GM18526 (cell line): ENCODE measurements around the gene SCAI.

ENCODE experiments used
- POLR2A ChIP-seq: IDR thresholded peaks from 3 replicates; pipeline ENCODE4 v1.6.1; 2011; ENCODE audit not compliant: insufficient read length; ENCODE audit errors: extremely low read depth

SCAI gene

DNA sequence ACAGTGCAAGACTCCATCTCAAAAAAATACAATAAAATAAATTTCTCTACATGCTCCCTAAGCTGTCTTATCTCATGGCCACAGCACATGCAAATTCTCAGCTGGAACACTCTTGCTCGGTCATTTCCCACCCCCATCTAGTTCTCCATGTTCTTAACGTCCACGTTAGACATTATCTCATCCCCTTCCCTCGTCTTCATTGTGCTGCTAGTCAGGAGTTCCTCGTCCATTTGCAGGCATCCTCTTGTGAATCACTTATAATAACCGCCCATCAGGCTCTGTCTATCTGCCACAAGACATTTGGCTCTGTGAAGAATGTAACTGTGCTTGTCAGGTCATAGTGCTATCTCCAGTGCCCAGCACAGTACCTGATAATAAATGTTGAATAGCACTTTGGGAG lies 169.5 kb downstream of the SCAI start:
- TF ChIP-seq POLR2A: no peak

DNA sequence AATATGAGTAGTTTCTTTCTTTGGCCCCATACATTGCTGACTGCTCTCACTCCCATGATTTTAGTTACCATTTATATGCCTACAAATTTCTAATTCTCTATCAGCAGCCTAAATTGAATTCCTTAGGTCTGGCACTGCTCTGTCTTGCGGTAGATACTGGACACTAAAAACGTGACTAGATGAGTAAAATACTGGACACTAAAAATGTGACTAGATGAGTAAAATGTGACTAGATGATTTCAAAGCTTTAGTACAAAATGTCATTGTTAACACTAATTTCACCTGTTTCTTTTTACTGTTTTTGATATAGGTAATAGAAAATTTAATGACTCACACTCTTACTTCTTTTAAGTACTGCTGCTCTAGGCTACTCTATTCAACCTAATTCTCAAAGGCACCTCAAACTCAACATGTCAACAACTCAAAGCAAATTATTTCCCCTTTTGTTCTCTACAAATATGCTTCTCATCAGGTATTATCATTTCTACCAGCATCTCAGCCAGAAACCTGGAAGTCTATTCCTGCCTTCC lies 171.0 kb downstream of the SCAI start:
- TF ChIP-seq POLR2A: no peak

DNA sequence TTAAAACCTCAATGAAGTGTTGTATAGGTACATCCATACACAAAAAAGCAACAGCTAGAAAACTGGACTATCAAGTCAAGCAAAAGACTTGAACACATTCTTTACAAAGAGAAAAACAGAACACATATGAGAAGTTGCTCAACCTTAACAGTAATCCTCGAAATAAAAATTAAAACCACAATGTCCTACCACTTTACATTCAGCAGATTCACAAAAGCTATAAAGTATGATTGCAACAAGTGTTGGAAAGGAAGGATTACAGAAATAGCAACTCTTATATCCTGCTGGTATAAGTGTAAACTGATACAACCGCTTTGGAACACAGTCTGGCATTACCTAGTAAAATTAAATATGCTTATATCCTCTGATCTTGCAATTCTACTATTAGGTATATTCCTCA lies 173.9 kb downstream of the SCAI start:
- no peak for TF ChIP-seq POLR2A

DNA sequence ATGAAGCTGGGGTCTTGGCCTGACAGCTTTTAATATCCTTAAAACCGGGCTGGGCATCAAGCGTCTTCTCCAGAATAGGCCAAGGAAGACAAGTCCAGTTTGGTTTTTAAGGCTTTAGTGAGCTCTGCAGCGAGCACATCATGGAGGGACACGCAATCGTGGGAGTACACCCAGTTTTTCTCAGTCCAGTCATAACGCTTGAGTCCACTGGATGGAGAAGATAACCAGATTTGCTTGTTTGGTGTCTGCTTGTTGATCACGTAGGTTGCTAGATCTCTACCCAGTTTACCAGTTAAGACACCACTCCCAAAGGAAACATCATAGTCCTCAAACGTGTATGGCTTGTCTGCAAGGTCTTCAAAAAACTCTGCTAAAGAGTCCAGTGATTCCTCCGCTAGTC lies 175.1 kb downstream of the SCAI start:
- TF ChIP-seq POLR2A: no peak

DNA sequence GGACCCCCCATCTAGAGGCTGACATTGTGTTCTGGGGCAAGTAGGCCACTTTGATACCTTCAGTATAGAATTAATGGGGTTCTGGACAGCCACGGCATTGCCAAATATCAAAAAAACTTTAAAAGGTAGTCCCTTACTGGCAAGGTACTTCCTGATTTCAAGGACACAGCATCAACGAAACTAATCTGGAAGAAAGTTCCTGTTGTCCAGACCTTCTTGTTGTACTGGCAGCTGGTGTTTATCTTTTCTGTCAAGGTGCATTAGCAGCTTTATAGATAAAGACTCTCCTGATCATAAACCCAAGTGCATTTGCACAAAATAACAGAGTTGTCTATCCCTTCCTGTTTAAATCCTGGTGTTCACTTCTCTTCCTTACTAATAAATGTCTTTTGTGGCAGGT lies 178.7 kb downstream of the SCAI start:
- no peak for TF ChIP-seq POLR2A

DNA sequence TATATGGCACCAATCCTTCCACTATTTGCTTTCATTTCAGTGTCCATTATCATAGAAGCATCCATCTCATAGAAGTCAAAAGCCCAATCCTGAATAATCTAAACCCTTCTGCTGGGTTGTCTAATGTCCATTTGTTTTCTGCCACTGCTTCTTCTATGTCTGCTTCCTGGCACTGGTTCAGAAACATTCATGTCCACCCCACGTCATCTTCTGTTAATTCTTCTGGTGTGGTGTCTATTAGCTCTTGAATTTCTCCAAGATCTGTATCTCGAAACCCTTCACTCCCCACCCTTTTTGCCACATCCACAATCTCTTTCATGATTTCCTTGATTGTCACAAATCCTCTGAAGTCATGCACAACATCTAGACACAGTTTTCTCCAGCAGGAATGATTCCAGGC lies 179.3 kb downstream of the SCAI start:
- TF ChIP-seq POLR2A: no peak

DNA sequence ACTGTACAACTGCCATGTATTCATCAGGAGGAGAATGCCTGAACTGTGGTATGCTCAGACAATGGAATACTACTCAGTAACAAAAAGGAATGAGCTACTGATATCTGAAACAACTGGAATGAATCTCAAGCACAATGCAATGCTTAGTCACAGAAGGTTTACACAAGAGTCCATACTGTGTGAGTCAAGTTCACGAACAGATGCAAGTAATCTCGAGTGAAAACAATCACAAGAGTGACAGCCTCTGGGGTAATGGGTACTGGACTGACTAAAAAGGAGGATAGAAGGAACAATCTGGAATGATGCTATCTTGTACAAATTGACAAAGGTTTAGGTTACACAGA lies 182.9 kb downstream of the SCAI start:
- no peak for TF ChIP-seq POLR2A

DNA sequence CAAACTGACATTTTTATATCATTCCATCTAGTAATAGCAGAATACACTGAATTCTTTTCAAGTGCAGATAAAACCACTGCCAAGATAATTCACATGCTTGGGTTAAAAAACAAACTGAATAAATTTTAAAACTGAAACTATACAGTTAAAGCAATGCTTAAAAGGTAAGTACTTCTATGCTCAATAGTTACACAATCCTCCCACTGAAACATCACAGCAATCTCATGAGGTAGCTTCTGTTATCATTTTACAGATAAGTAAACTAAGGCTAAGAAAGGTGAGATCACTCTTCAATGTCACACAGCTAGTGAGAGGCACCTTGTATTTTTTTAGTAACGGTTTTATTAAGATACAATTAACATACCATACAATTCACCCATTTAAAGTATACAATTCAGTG lies 189.1 kb downstream of the SCAI start:
- no peak for TF ChIP-seq POLR2A

DNA sequence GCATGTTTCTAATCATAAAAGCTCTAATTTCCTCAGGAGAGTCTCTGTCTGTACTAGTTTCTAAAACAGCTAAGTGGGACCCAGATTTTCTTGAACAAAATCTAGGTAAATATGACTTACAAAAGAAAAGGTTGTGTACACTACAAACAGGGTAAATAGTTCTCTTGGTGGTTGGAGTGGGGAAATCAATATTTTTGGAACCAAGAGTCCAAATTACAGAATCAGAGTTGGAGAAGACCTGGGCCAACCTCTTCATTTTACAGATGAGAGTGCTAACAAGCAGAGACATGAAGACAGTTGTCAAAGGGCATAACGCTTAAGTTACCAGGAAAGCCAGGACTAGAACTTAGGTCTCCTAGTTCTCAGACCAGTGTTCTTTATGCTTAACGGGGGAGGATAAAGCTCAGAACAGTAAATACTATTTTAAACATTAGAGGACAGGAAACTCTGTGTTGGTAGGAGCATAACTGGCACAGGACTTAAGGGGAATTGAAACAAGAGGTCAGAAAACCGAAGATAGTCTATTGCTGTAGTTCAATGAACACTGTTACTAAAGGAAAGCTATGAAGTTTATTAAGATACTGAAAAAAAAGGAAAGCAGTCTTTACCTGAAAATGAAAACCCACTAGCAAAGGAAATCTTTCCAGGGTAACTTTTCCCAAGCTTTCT lies 193.1 kb downstream of the SCAI start:
- TF ChIP-seq POLR2A: no peak

DNA sequence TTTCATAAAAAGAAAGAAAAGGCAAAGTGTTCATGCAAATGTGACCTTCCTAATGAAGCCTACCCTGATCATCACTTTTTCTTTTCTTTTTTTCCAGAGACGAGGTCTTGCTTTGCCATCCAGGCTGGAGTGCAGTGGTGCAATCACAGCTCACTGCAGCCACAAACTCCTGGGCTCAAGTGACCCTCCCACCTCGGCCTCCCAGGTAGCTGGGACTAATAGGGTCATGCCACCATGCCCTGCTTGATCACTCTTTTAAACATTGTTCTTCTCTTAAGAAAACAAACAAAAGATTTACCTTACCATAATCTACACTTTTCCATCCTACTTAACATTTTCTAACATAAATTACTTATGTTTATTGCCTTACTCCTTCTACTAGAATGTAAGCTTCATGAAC lies 193.9 kb downstream of the SCAI start:
- TF ChIP-seq POLR2A: no peak

DNA sequence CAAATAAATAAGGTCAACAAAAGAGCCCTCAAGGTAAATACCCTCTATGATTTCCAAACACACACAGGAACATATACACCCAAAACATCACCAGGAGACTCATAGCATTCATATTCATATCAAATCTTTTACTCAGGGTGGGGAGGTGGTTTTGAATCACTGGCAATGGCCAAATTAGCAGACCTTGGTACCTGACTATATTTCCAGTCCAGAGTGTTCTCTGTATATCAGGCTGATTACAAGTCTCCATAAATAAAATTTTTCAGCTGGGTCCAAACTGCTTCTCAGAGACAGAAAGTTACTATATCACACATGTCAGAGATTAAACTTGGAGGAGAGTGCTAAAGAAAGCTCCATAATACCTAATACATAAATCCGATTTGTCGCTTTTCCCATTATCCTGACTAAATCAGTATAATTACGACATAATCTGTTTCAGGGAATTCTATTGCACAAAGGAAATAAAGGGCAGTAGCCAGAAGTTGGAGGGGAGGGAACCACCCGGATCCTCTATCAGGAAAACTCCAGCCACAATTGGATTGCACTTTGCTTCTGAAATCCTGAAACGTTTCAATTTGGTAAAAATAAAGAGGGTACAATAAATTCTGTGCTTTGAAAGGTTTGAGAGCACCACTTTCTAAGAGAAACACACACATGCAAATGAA lies 195.5 kb downstream of the SCAI start:
- TF ChIP-seq POLR2A: no peak

DNA sequence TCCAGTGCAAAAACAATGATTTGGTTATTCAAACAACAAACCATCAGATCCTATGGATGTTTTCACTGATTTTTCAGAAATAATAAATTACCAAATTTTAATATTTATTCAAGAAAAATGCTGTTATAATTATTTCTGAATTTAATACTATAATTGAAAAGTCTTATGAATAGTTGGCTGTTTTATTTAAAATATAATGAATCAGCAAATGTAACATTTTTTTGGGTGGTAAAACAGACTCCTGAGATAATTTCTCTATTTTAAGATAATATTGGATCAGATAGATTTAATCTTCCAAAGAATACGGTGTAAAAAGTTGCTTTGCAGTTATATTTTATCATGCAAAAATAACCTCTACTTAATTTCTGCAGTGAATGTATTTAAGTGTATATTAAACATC lies 197.2 kb downstream of the SCAI start:
- TF ChIP-seq POLR2A: no peak

DNA sequence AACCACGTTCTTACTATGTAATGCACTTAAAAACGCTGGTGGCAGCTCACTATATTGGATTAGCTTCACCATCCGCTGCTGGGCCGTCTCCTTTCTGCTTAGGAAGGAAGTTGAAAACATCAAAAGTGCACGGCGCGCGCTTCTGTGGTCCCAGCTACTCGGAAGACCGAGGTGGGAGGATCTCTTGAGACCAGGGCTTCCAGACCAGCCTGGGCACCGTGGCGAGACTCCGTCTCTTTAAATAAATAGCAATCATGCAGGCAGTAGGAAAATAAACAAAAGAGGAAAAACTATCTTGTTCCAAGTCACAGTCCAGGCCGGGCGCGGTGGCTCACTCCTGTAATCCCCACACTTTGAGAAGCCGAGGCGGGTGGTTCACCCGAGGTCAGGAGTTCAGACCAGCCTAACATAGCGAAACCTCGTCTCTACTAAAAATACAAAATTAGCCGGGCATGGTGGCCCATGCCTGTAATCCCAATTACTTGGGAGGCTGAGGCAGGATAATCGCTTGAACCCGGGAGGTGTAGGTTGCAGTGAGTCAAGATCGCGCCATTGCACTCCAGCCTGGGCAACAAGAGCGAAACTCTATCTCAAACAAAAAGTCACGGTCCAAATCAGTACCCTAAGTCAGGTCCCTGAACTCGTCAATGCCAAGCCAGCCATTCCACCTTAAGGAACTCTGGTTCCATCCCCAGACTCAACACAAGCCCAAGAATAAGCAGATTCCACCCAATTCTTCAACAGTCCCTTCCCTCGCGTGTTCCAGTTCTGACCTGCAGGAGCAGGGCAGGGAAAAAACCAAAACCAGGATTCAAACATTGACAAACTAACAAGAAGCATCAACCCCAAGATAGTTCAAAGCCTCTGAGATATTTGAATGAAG lies 201.4 kb downstream of the SCAI start:
- no peak for TF ChIP-seq POLR2A

DNA sequence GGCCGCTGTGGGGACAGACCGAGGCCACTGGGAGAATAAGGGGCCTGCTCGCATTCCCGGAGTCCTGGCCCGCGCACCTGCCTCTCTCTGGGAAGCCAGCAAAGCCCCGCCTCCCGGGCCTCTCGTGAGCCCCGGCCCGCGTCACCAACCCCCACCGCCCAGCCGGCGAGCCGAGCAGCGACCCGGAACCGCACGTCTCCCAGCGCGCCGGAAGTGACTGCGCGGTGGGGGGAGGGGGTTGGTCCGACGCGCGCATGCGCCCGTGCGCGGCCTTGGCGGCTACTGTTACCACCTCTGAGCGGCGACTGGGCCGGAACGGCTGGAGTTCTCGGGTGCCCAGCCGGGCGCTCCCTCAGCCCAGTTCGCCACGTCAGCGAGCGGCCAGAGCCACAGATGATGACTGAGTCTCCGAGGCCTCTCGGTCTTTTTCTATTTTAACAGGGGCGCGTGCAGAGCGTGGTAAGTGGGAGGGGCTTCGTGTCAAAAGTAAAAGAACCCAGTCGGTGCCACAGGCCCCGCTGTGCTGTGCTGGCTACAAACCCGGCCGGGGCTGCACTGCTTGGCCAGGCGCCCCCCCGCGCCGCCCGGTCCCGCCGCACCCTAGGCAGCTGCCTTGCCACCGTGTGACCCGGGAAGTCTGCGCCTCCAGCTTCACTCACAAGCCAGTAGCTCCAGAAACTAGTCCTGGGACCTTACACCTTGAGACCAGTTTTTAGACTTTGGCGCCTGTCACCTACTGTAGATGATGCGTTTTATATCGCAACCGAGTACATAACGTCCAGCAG lies 202.2 kb downstream of the SCAI start, which contains the start of gene GOLGA1:
GOLGA1 (minus strand) TSS at position 190 of the 785 bp plus-strand sequence. CDS start 2,372 bp downstream, outside the sequence.
- TF ChIP-seq POLR2A: peak; percentile 90

DNA sequence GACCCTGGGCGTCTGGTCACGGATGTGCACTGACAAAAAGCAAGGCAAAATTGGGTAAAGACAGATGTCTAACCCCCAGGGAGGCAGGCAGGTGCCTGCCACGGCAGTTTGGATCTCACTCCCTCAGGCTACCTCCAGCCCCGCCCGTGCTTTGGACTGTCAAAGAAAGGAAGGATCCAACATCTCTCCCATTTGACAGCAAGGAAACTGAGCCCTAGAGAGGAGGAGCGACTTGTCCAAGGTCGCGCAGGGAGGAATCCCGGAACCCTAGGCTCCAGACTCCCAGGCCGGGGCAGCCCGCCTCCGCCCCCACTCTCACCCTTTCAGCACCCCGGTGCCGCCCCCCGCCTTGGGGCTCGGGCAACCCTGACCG lies 202.8 kb downstream of the SCAI start:
- TF ChIP-seq POLR2A: no peak
